ENCODE measurements around the gene PRKAG3.
"Not testable (repeated sequence)": the region's sequence is repeated elsewhere in the genome, so short reads cannot be mapped to it uniquely, and the experiment has no call there.

PRKAG3 gene

GRCh38 chr2:218780046-218780445 lies 51.6 kb downstream of the PRKAG3 start:
- DNase-seq = no peak

- no peak for DNase-seq
Observed at GRCh38 chr2:218777276-218777990, 54.2 kb downstream of the PRKAG3 start.

- no peak for DNase-seq
Observed at GRCh38 chr2:218776488-218776887, 55.1 kb downstream of the PRKAG3 start.

DNA sequence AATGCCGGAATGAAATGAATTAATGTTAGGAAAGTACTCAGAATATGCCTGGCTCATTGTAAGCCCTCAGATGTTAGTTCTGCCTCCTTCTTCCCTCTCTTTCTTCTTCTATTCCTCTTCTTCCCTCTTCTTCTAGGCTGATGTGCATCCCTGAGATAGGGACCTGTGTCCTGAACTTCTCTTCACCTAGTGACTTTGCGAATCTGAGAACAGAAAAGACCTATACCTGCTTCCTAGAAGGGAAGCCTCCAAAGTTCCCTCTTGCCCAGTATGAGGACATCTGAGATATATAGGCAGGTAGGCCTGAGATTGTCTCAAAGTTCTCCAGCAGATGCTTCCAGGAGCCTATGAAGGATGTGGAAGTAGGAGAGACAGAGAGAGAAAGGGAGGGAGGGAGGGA lies 57.7 kb downstream of the PRKAG3 start:
- DNase-seq = no peak

DNA sequence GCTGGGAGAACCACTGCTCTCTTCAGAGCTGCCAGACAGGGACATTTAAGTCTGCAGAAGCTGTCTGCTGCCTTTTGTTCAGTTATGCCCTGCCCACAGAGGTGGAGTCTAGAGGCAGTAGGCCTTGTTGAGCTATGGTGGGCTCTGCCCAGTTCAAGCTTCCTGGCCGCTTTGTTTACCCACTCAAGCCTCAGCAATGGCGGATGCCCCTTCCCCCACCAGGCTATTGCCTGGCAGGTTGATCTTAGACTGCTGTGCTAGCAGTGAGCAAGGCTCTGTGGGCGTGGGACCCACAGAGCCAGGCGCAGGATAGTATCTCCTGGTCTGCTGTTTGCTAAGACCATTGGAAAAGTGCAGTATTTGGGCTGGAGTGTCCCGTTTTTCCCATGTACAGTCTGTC lies 58.8 kb downstream of the PRKAG3 start:
- DNase-seq = not testable (repeated sequence)

Measured in stimulated activated CD8-positive, alpha-beta memory T cell treated with anti-CD3 and anti-CD28 coated beads, Interleukin-4, amount 100 ng/mL, for 48 hours (primary cell).